ENCODE results near the gene MRPL58. TPM values are rescaled to one million over a fixed set of nuclear protein-coding genes. Genes with fewer than 3 reads are reported as not detected.

Gene MRPL58
- total RNA-seq, 2 experiments from 2014 or later, result 75.3 to 84.2 TPM

GRCh38 chr17:75063626-75064025, 51.2 kb downstream of the MRPL58 start:
- no peaks in the 10 kb centered on the region for H3K79me2 ChIP-seq (ENCODE audit: insufficient read depth, low read depth, low read length)
- POLR2A ChIA-PET, result interaction anchor here (1.4 kb wide), 1 partner anchor 10 kb away, joined by 5 read pairs; no protein-coding TSS in a partner anchor
- DNase-seq (ENCODE audit: low spot score), result no peak
- H3K27ac ChIP-seq (ENCODE audit: low read depth, low read length, poor library complexity, severe bottlenecking), result no peak overlapping the region
- H3K36me3 ChIP-seq (ENCODE audit: insufficient read depth, low read length), result peaks cover 62% of the 10 kb centered on the region
- H3K4me2 ChIP-seq (ENCODE audit: low read length), result no peak overlapping the region
- H3K4me3 ChIP-seq (ENCODE audit: low read depth, low read length, poor library complexity, severe bottlenecking), result no peak overlapping the region
- no peaks in the 10 kb centered on the region for H3K9me3 ChIP-seq (ENCODE audit: low read length)
- no peaks in the 10 kb centered on the region for H3K9me2 ChIP-seq (ENCODE audit: insufficient read depth, low read length)
- no peaks in the 10 kb centered on the region for H4K20me1 ChIP-seq (ENCODE audit: insufficient read depth, low read length)
- BruUV-seq (replicated peaks), result no TSS peak
- no peak overlapping the region for H2AFZ ChIP-seq (ENCODE audit: low read length)
- CTCF ChIA-PET (ENCODE audit: unreplicated experiment), result interaction anchor here (1.1 kb wide), 1 partner anchor 100 kb away, joined by 4 read pairs; no protein-coding TSS in a partner anchor
- H3K4me1 ChIP-seq (ENCODE audit: insufficient read depth, low read length, poor library complexity, severe bottlenecking), result no peaks in the 10 kb centered on the region
- intact Hi-C loops (cut with micrococcal nuclease; ENCODE audit: unreplicated experiment), result no loop called here
- TF ChIP-seq, protein P1, sequence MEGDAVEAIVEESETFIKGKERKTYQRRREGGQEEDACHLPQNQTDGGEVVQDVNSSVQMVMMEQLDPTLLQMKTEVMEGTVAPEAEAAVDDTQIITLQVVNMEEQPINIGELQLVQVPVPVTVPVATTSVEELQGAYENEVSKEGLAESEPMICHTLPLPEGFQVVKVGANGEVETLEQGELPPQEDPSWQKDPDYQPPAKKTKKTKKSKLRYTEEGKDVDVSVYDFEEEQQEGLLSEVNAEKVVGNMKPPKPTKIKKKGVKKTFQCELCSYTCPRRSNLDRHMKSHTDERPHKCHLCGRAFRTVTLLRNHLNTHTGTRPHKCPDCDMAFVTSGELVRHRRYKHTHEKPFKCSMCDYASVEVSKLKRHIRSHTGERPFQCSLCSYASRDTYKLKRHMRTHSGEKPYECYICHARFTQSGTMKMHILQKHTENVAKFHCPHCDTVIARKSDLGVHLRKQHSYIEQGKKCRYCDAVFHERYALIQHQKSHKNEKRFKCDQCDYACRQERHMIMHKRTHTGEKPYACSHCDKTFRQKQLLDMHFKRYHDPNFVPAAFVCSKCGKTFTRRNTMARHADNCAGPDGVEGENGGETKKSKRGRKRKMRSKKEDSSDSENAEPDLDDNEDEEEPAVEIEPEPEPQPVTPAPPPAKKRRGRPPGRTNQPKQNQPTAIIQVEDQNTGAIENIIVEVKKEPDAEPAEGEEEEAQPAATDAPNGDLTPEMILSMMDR (conservative IDR thresholded peaks at IDR 0.05; ENCODE audit: low read length), result no peak
- TF ChIP-seq EZH2phosphoT487 (IDR thresholded peaks at IDR 0.05; ENCODE audit: borderline replicate concordance, low read depth, low read length), result no peak

DNA sequence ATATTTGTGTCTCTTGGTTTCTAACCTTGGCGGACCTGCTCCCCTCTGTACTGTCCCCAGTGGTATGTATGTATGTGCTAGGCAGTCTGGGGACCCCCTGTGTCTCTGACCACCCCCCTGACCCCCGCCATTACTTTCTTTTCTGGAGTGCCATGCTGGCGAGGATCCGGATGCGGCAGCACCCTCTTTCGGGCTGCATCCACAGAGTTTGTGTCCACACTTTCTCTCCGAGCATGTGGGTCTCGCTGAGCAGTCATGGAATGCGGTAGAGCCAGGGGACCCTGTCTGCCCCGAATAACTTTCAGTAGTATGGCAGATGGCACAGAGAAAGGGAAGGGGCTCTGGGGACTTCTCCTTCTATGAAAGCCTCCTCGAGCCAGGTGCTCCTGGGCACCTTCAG, 51.6 kb downstream of the MRPL58 start:
- Histone ChIP-seq H3K9me3 (ENCODE audit: low read length) (no peaks in the 10 kb centered on the region), H3K4me2 (ENCODE audit: low read length) (no peak overlapping the region), H4K20me1 (ENCODE audit: insufficient read depth, low read length) (no peaks in the 10 kb centered on the region), H3K4me1 (ENCODE audit: insufficient read depth, low read length, poor library complexity, severe bottlenecking) (no peaks in the 10 kb centered on the region), H3K27ac (ENCODE audit: low read depth, low read length, poor library complexity, severe bottlenecking) (no peak overlapping the region), H3K79me2 (ENCODE audit: insufficient read depth, low read depth, low read length) (no peaks in the 10 kb centered on the region), H3K36me3 (ENCODE audit: insufficient read depth, low read length) (peaks cover 61% of the 10 kb centered on the region), H3K4me3 (ENCODE audit: low read depth, low read length, poor library complexity, severe bottlenecking) (no peak overlapping the region), H3K9me2 (ENCODE audit: insufficient read depth, low read length) (no peaks in the 10 kb centered on the region), H2AFZ (ENCODE audit: low read length) (no peak overlapping the region)
- CTCF ChIA-PET (ENCODE audit: unreplicated experiment), result interaction anchor here (1.1 kb wide), 2 partner anchors 26 to 100 kb away, joined by 3 to 4 read pairs; no protein-coding TSS in a partner anchor
- intact Hi-C loops (cut with micrococcal nuclease; ENCODE audit: unreplicated experiment), result no loop called here
- TF ChIP-seq, protein P1 (conservative IDR thresholded peaks at IDR 0.05; ENCODE audit: low read length), result no peak
- no peak for TF ChIP-seq EZH2phosphoT487 (IDR thresholded peaks at IDR 0.05; ENCODE audit: borderline replicate concordance, low read depth, low read length)
- BruUV-seq (replicated peaks), result no TSS peak
- DNase-seq (ENCODE audit: low spot score), result no peak
- POLR2A ChIA-PET, result interaction anchor here (1.4 kb wide), 1 partner anchor 10 kb away, joined by 5 read pairs; no protein-coding TSS in a partner anchor

DNA sequence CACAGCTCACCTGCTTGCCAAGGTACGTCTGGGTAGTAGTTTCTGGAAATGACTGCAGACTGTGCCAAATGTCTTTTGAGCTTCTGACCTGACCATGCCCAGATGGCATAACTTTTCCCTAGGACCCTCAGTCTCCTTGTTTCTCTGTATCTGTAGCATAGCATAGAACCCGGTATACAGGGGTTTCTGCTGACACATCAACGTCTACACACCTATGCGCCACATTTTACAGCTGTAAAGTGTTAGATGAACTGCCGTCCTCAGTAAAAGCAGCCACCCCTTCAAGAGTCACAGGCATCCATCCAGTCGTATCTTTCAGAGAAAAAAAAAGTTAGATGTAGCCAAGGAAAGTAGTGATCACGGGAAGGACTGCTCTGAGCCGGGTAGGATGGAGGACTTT, 52.0 kb downstream of the MRPL58 start:
- intact Hi-C loops (cut with micrococcal nuclease; ENCODE audit: unreplicated experiment), result no loop called here
- no peak for TF ChIP-seq EZH2phosphoT487 (IDR thresholded peaks at IDR 0.05; ENCODE audit: borderline replicate concordance, low read depth, low read length)
- TF ChIP-seq, protein P1 (conservative IDR thresholded peaks at IDR 0.05; ENCODE audit: low read length), result no peak
- POLR2A ChIA-PET, result interaction anchor here (1.4 kb wide), 1 partner anchor 10 kb away, joined by 5 read pairs; no protein-coding TSS in a partner anchor

More for the DNA sequence above, 52.0 kb downstream of the MRPL58 start:
- Histone ChIP-seq H3K9me3 (ENCODE audit: low read length) (no peaks in the 10 kb centered on the region), H3K4me1 (ENCODE audit: insufficient read depth, low read length, poor library complexity, severe bottlenecking) (no peaks in the 10 kb centered on the region), H2AFZ (ENCODE audit: low read length) (no peak overlapping the region), H3K79me2 (ENCODE audit: insufficient read depth, low read depth, low read length) (no peaks in the 10 kb centered on the region), H4K20me1 (ENCODE audit: insufficient read depth, low read length) (no peaks in the 10 kb centered on the region), H3K36me3 (ENCODE audit: insufficient read depth, low read length) (peaks cover 57% of the 10 kb centered on the region), H3K4me2 (ENCODE audit: low read length) (no peak overlapping the region), H3K27ac (ENCODE audit: low read depth, low read length, poor library complexity, severe bottlenecking) (no peak overlapping the region), H3K9me2 (ENCODE audit: insufficient read depth, low read length) (no peaks in the 10 kb centered on the region), H3K4me3 (ENCODE audit: low read depth, low read length, poor library complexity, severe bottlenecking) (no peak overlapping the region)
- BruUV-seq (replicated peaks), result no TSS peak
- CTCF ChIA-PET (ENCODE audit: unreplicated experiment), result interaction anchor here (1.1 kb wide), 1 partner anchor 27 kb away, joined by 3 read pairs; no protein-coding TSS in a partner anchor
- no peak for DNase-seq (ENCODE audit: low spot score)

Measured in OCI-LY7 (cell line).